ENCODE measurements around the gene MAPK1IP1L. TPM values are rescaled to one million over a fixed set of nuclear protein-coding genes. Genes with fewer than 3 reads are reported as not detected.
"Not testable (repeated sequence)": the region's sequence is repeated elsewhere in the genome, so short reads cannot be mapped to it uniquely, and the experiment has no call there.

The MAPK1IP1L gene
- 158 and 216 TPM in 2 replicates for total RNA-seq
- 65.4 TPM for polyA plus RNA-seq (2012)

GRCh38 chr14:55051423-55052268, at the start of gene MAPK1IP1L:
TSS of gene MAPK1IP1L (plus strand) at chr14:55051647. CDS start at chr14:55061684, 10,037 bp downstream.
- peak; percentile 92 for DNase-seq (ENCODE audit: low read depth)

GRCh38 chr14:55005071-55005470, 46.4 kb upstream of the MAPK1IP1L start:
- no peak for DNase-seq (ENCODE audit: low read depth)

DNA sequence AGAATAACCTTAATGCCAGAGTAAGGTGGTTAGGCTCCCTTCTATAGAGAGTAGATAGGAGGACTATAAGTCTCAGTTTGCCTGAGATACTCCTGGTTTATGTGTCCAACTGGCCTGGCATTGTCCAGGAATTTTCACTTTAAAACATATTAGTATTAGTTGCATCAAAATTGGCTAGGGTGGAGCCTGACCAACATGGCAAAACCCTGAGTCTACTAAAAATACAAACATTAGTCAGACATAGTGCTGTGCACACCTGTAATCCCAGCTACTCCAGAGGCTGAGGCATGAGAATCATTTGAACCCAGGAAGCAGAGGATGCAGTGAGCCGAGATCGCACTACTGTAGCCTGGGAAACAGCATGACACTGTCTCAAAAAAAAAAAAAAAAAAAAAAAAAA, 36.4 kb upstream of the MAPK1IP1L start:
- DNase-seq (ENCODE audit: low read depth), result no peak

DNA sequence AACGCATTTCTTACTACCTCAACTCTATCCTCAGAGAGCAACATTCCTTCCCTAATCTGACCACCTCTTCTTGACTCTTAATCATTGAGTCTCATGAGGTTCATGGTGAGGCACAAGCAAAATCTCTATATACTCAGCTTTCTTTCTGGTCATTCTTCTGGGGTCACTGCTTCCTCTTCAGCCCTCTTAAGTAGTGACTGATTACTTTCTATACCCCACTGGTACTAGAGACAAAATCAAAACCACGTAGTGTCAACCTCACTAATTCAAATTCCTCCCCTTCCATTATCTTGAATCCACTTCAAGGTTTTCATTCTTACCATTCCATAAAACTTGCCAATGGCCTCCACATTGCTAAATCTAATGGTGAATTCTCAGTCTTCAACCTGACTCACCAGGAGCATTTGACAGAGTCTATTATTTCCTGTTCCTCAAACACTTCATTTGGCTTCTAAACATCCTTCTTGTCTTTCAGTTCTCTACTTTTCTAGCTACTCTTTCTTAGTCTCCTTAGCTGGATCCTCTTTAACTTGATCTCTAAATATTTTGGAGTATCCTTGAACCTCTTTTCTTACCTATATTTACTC, 31.4 kb upstream of the MAPK1IP1L start:
- DNase-seq (ENCODE audit: low read depth), result no peak

- DNase-seq (ENCODE audit: low read depth), result not testable (repeated sequence)
These were observed 27.1 kb upstream of the MAPK1IP1L start for GRCh38 chr14:55024365-55024764.

- DNase-seq (ENCODE audit: low read depth), result no peak
These were observed 25.5 kb upstream of the MAPK1IP1L start for GRCh38 chr14:55025948-55026347.

- DNase-seq (ENCODE audit: low read depth), result no peak
These were observed 25.0 kb upstream of the MAPK1IP1L start for GRCh38 chr14:55026441-55026792.

DNA sequence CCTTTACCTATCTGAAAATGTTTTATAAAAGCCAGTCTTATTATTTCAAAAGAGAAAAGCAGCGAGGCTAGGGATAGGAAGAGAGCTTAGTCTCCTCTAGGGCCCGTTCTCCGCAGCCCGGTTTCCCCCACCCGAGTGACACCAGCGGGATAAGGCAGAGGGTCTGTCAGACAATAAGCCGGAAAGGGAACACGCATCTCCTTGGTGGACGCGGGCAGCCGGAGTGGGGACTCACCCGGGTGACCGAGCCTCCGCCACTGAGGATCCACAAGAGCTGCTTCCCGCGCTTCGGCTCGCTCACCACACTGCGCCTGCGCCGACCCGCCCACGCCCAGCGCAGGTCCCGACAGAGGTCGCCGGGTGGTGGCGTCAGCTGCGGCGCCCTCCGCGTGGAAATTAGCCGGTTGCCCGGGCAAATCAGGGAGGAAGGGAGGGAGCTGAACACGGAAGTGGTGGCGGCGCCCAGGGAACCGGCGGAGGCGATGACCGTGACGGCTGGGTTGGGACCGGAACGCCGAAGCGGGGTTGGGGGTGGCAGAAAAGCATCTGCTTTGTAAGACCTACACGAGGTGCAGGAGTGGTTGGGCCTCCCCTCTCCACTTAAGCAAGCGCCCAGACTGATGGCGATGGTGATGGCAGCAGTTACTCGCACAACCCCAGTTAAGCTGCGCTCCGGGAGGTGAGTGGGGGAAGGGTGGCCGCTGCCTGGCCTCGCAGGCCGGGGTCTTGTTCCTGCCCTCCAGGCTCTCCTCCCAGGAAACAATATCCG, 24.5 kb upstream of the MAPK1IP1L start, which contains the start of the genes SOCS4 and WDHD1:
TSS of gene SOCS4 (plus strand) at position 444 of the 769 bp plus-strand sequence. CDS start 15,806 bp downstream, outside the sequence.
TSS of gene WDHD1 (minus strand) at position 307 of the 769 bp plus-strand sequence. CDS start 312 bp downstream, outside the sequence.
- peak; percentile 94 for DNase-seq (ENCODE audit: low read depth)

DNA sequence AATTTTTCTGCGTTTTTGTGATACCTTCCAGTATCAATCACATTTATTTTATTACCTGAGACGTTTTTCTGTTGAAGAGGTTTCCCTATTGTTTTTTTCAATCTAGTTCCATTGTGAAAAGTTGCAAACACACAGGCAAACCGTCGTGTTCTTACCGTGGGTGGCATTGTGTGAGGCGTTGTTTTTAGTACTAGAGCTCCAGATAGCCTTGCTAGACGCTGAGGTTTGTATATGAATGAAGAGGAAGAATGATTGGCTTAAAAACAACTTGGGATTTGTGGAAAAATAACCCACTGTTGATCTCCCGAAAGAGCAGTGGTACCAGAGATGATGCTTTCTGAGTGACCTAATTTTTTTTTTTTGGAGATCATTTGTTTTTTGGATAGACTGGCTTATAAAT, 23.4 kb upstream of the MAPK1IP1L start:
- DNase-seq (ENCODE audit: low read depth), result peak; percentile 5

GRCh38 chr14:55028476-55028875, 23.0 kb upstream of the MAPK1IP1L start:
- DNase-seq (ENCODE audit: low read depth), result no peak

- DNase-seq (ENCODE audit: low read depth), result no peak
These were observed 20.3 kb upstream of the MAPK1IP1L start for GRCh38 chr14:55031190-55031589.

DNA sequence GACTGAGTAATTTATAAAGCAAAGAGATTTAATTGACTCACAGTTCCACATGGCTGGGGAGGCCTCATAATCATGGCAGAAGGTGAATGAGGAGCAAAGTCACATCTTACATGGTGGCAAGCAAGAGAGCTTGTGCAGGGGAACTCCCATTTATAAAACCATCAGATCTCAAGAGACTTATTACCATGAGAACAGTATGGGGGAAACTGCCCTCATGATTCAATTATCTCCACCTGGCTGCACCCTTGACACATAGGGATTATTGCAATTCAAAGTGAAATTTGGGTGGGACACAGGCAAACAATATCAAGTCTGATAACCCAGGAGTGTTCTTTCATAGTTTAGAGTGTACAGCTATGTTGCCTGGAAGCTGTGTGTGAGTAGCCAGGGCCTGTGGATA, 13.5 kb upstream of the MAPK1IP1L start:
- DNase-seq (ENCODE audit: low read depth), result not testable (repeated sequence)

DNA sequence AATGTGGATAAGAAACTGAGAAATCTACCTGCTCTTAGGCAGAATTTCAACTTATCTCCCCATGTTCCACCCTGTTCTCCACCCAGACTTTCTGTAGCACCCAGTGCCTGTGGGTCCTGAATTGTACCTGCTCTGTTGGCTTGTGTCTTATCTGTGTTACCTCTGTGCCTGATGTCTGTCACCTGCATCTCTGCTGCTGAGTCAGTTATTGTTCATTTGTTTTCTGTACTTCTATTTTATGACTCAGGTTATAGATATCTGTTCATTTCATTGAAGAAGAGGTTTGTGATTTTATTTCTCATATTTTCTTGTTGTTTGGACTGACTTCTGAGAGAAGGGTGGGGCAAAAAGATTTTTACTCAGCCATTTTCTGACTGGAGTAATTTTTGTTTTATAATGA, 12.7 kb upstream of the MAPK1IP1L start:
- no peak for DNase-seq (ENCODE audit: low read depth)

GRCh38 chr14:55043528-55043927, 7.9 kb upstream of the MAPK1IP1L start:
- DNase-seq (ENCODE audit: low read depth), result no peak

GRCh38 chr14:55045087-55045486, 6.4 kb upstream of the MAPK1IP1L start:
- DNase-seq (ENCODE audit: low read depth), result no peak

- no peak for DNase-seq (ENCODE audit: low read depth)
These were observed 4.0 kb upstream of the MAPK1IP1L start for GRCh38 chr14:55047301-55048053.

GRCh38 chr14:55048900-55049436, 2.5 kb upstream of the MAPK1IP1L start:
- DNase-seq (ENCODE audit: low read depth), result no peak

- no peak for DNase-seq (ENCODE audit: low read depth)
These were observed 353 bp upstream of the MAPK1IP1L start for GRCh38 chr14:55051165-55051422.

DNA sequence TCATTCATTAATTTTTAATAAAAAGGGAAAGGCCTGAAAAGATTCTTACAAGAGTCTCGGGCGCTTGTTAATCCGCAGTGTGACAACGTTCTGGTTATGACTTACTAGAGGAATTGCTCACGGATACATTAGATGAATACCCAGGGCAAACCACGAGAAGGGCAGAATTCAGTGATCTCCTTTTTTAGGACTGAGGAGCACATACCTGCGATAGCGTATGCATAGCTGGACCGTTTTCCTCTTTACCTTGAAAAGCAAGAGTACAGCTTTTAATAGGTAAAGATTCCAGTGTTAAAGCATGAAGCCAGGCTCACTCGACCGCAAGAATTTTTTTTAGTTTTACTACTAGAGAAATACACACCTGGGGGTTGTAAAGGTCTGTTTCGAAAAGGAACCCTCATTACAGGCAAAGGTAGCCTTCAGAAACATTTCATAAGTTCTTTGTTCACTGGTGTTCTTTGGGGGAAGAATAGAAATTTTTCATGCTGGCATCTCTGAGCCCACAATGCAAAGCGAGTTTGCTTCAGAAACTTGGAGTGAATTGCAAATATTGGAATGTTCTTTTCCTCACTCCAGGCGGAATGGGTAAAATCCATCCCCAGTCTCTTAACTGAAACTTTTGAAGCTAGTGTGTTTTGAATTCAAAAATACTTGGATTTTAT, 953 bp downstream of the MAPK1IP1L start:
- DNase-seq (ENCODE audit: low read depth), result peak; percentile 37

GRCh38 chr14:55053018-55053417, 1.6 kb downstream of the MAPK1IP1L start:
- DNase-seq (ENCODE audit: low read depth), result no peak
